Cardiac fibroblast (primary cell): ENCODE results near the gene AKNA.
A peak's percentile ranks its signal among the peaks of the same experiment; 100 is the strongest.
"Not testable (repeated sequence)": the region's sequence is repeated elsewhere in the genome, so short reads cannot be mapped to it uniquely, and the experiment has no call there.

Source experiments
- DNase-seq, 2 donors: peaks; one replicate each; pipeline versions ENCODE4 v3.0.0 to v3.0.0-alpha.2; 2010; ENCODE audit warnings: low read depth in 2 of 2
- H3K4me3 ChIP-seq, 2 donors: replicated peaks in 1 of 2; 1 replicate in 1 of 2; 2 replicates in 1 of 2; pipeline ENCODE4 v1.5.1; 2011; ENCODE audit warnings: low read depth in 2 of 2, low read length in 2 of 2, mild to moderate bottlenecking in 2 of 2, moderate library complexity in 1 of 2
- CTCF ChIP-seq: IDR thresholded peaks from one replicate; pipeline ENCODE4 v1.5.1; 2011; ENCODE audit warnings: low read depth, mild to moderate bottlenecking, low read length, inconsistent platforms

The AKNA gene

DNA sequence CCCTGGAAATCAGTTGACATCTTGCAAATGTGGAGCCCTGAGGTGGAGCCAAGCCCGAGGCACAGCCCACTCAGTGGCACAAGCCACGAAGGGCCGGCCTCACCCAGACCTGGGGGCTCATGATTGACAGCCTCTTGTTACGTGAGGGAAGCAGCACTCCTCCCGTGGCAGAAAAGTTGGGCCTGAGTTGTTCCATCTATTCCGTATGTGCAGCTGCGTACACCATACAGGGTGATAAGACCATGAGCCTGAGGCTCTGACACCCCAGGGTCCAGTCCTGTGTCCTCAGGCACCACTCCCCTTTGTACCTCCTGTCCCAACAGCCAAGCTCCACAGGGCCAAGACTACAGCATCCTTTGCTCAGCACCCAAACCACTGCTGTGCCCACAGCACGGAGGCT, 60.0 kb downstream of the AKNA start:
- no peak overlapping the region for H3K4me3 ChIP-seq
- DNase-seq = no peak
- TF ChIP-seq CTCF = no peak

- DNase-seq, H3K4me3 ChIP-seq: not testable (repeated sequence)
These were observed 62.0 kb downstream of the AKNA start for GRCh38 chr9:114325684-114326254.

DNA sequence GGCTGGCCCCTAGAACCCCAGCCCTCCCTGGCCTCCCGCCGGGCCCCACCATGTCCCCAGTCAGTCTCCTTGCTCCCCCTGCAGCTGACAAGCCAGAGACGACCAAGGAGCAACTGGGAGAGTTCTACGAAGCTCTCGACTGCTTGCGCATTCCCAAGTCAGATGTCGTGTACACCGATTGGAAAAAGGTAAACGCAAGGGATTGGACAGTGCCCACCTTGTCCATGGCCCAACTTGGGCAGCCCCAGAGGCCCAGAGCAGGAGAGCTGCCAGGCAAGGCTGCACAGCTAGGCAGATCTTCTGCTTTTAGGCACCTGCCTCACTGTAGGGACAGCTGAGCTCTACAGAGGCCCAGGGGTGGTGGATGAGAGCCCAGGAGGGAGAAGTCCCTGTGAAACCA, 62.8 kb downstream of the AKNA start:
- not testable (repeated sequence) for DNase-seq, H3K4me3 ChIP-seq

DNA sequence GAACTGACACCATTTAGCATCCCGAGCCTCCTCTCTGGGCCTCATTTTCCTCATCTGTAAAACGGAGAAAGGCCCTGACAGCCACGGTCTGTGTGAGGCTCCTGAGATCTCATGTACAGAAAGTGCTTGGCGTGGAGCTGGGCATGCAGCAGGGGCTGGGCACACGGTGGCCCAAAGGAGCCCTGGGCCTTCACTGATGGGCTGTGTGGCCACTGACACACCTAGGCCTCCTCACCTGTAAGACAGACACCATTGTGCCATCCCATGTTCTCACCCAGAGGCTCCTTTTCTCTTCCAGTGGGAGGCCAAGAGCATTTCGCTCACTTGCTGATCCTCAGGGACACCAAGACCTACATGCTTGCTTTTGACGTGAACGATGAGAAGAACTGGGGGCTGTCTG, 63.3 kb downstream of the AKNA start:
- H3K4me3 ChIP-seq = no peak overlapping the region
- DNase-seq = no peak
- no peak for TF ChIP-seq CTCF

DNA sequence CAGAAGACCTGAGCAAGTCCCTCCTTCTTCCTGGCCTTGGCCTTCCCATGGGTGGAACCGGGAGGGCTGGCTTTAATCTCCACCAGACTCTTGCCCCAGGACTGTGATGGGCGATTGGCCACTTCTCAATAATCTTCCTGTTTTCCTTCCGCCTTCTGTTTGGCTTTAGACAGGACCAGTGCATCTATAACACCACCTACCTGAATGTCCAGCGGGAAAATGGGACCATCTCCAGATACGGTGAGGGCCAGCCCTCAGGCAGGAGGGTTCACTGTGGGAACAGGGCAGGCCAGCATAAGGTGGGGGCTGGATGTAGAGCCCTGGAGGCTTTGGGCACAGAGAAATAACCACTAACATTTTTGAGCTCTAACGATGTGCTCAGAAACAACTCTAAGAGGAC, 63.9 kb downstream of the AKNA start:
- H3K4me3 ChIP-seq, DNase-seq: not testable (repeated sequence)

DNA sequence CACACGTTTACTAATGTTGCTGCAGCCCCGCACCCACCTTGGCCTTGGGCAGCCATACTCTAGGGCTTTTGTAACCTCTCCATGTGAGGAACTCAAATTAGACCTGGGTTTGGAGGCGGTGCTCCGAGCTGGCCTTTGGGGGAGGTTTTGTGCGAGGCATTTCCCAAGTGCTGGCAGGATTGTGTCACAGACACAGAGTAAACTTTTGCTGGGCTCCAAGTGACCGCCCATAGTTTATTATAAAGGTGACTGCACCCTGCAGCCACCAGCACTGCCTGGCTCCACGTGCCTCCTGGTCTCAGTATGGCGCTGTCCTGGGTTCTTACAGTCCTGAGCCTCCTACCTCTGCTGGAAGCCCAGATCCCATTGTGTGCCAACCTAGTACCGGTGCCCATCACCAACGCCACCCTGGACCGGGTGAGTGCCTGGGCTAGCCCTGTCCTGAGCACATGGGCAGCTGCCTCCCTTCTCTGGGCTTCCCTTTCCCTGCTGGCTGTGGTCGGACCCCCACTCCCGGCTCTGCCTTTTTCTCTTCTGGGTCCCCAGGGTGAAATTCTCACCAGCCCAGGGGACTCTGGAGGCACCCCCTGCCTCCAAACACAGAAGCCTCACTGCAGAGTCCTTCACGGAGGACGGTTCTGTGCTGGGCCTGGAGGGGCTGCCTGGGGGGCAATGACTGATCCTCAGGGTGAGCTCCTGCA, 64.8 kb downstream of the AKNA start, which contains the start of gene ORM1:
ORM1 (plus strand) TSS at position 268 of the 701 bp plus-strand sequence; CDS start at position 304, 36 bp downstream.
- H3K4me3 ChIP-seq, DNase-seq: not testable (repeated sequence)

DNA sequence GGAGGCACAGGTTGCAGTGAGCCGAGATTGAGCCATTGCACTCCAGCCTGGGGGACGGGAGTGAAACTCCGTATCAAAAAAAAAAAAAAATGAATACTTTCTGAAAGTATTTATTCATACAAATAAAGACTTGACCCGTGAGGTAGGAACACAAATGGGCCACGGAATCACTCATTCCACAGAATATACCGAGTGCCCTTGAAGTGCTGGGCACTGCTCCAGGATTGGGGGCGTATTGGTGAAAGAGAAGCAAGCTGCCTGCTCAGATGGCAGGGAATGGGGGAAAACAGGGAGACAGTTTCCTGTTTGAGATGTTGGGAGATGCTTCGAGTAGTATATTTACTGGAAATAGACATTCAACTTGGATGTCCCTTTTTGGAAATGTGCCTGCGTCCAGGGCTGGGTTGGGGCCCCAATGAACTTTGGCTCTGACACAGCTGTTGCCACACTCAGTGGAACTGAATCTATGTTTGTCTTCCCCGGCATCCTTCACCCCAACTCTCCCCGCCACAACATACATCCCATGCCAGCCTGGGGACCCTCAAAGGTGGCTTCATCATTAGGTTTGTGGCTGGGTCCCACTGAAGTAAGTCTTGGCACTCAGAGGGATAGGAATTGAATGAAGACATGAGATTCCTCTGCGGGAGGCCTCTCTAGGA, 65.5 kb downstream of the AKNA start:
- peak; percentile 12 to 34 for DNase-seq

GRCh38 chr9:114321759-114322158, 66.0 kb downstream of the AKNA start:
- DNase-seq = peak; percentile 15 to 86
- no peak for TF ChIP-seq CTCF
- H3K4me3 ChIP-seq = no peak overlapping the region

More for the DNA sequence above, 65.5 kb downstream of the AKNA start:
- not testable (repeated sequence) for H3K4me3 ChIP-seq

- not testable (repeated sequence) for H3K4me3 ChIP-seq
- DNase-seq = peak; percentile 58 to 92
These were observed 67.1 kb downstream of the AKNA start for GRCh38 chr9:114320710-114321109.

DNA sequence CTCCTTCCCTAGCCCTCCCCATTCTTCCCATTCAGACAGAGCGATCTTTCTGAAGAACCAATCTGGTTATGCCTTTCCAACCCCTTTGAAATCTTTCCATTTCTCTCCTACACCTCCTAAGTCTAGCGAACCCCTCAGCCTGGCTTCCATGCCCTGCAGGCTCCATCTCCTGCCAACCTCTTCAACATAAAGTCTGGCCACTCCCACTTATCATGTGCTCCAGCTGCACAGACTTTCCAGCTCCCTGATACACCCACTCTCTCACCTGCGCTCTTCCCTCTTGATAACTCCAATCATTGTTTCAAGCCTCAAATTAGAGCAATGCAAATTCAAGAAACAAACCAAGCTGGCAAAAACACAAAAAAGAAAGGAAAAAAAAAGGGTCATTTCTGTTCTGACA, 68.6 kb downstream of the AKNA start:
- no peak for DNase-seq
- H3K4me3 ChIP-seq = no peak overlapping the region
- no peak for TF ChIP-seq CTCF
